GDM1 (cell line): ENCODE measurements around the gene SLCO4A1.
"Not testable (repeated sequence)": the region's sequence is repeated elsewhere in the genome, so short reads cannot be mapped to it uniquely, and the experiment has no call there.

Experiments
- DNase-seq: peaks from one replicate; lab custom pipeline; 2025; lab: John Stamatoyannopoulos, UW

The SLCO4A1 gene

GRCh38 chr20:62665153-62665754 is 23.0 kb downstream of the SLCO4A1 start:
- no peak for DNase-seq

- no peak for DNase-seq
Observed at GRCh38 chr20:62665826-62666735, 23.8 kb downstream of the SLCO4A1 start.

GRCh38 chr20:62666736-62667529 is 24.6 kb downstream of the SLCO4A1 start:
- no peak for DNase-seq

DNA sequence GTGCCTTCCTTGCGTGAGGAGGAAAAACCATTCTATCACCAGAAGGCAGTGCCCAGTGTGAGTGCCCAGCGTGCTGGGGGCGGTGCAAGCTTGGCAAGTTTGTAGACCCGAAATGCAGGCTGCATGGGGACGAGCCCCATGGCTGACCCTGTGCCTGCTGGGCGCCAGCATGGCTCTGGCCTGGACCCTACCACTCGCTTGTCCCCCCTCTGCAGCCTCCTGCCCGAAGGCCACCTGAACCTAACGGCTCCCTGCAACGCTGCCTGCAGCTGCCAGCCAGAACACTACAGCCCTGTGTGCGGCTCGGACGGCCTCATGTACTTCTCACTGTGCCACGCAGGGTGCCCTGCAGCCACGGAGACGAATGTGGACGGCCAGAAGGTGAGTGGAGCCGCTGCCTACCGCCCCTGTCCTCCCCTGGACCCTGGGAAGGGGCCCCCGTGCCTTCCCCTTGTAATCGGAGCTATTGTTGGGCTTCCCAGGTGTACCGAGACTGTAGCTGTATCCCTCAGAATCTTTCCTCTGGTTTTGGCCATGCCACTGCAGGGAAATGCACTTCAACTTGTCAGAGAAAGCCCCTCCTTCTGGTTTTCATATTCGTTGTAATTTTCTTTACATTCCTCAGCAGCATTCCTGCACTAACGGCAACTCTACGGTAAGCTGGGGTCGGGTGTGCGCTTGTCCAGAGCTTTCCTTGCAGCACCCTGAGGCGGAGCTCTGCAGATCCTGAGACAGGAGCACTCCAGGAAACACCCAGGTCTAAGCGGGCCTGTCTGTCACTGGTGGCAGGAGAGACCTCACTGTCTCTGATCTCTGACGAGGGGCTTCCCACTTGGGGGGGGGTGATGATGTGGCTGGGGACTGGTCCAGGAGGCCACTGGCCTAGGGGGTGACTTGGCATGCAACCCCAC is 25.5 kb downstream of the SLCO4A1 start:
- DNase-seq: no peak

DNA sequence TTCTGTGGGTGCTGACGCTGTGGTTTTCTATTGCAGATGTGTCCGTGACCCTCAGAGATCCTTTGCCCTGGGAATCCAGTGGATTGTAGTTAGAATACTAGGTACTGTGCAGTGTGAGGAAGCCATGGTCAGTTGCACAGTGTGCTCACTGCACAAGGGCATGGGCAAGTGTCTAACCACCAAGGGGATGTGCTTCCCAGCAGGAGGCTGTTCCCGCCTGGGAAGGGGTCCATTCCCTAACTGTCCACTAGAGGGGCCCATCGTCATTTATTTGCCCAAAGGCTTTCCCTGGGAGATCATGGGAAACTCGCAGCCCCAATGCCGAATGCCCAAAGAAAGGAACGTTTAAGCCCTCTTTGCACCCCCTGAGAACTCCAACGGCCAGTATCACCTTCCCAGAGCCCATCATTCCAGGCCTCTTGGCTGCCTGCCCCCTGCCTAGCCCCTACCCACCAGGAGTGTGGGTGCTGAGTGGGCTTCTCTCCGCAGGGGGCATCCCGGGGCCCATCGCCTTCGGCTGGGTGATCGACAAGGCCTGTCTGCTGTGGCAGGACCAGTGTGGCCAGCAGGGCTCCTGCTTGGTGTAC is 26.2 kb downstream of the SLCO4A1 start:
- no peak for DNase-seq

GRCh38 chr20:62669249-62669648 is 26.9 kb downstream of the SLCO4A1 start:
- DNase-seq: no peak

DNA sequence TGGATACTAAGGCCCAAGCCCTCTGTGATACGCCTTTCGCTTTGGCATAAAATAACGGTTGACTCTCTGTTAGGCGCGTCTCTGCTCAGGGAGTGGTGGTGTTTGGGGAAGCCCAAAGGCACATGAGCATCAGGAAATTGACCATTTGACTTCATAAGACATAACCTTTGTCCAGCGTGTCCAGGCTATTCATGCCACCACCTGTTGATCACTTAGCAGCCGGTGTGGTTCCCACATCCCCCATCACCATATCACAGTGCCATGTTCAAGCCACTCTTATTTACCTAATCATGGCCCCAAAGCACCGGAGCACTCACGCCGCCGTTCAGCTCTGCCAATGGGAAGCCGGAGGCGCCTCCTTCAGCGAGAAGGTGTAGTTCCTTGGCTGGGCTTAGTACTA is 27.9 kb downstream of the SLCO4A1 start:
- no peak for DNase-seq

- no peak for DNase-seq
Observed at GRCh38 chr20:62670998-62671397, 28.7 kb downstream of the SLCO4A1 start.

- DNase-seq: no peak
Observed at GRCh38 chr20:62671765-62672164, 29.5 kb downstream of the SLCO4A1 start.

DNA sequence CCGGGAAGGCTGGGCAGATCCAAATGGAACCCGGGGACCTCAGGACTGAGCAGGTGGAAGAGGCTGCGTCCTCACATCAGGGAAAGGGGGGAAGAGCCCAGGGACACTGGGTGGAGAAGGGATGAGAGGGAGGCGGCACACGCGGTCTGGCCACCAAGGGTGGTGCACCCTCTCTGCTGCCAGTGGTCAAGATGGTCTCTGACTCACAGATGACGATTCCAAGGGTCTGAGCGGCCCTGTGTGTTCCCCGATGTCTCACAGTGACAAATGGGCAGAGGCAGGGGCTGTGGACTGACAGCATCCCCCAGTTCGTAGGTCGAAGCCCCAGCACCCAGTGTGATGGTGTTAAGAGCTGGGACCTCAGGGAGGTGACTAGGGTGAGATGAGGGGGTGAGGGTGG is 32.1 kb downstream of the SLCO4A1 start:
- DNase-seq: no peak

- DNase-seq: no peak
Observed at GRCh38 chr20:62675156-62675876, 33.0 kb downstream of the SLCO4A1 start.

GRCh38 chr20:62675877-62676260 is 33.6 kb downstream of the SLCO4A1 start:
- DNase-seq: no peak

- DNase-seq: no peak
Observed at GRCh38 chr20:62676976-62677375, 34.7 kb downstream of the SLCO4A1 start.

DNA sequence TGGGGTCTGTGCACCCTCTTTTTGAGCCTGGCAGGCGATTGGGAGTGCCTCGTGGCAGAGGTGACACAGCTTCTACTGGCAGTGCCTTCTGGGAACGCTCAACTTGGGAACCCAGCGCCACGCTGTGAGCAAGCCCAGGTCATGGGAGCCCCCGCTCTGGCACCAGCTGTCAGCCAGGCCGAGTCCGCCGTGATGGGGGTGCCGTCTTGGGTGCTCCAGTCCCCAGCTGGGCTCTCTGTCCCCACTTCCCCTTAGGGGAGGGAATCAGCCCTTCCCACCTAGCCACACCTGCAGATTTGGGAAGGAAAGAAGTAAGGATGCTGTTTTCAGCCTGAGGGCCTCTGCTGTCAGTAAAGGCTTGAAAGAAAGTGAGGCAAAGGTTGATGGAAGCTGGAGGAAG is 35.4 kb downstream of the SLCO4A1 start:
- DNase-seq: no peak

GRCh38 chr20:62678553-62678952 is 36.2 kb downstream of the SLCO4A1 start:
- DNase-seq: peak; percentile 15

- DNase-seq: no peak
Observed at GRCh38 chr20:62679978-62680589, 37.8 kb downstream of the SLCO4A1 start.

- no peak for DNase-seq
Observed at GRCh38 chr20:62682912-62683517, 40.7 kb downstream of the SLCO4A1 start.

DNA sequence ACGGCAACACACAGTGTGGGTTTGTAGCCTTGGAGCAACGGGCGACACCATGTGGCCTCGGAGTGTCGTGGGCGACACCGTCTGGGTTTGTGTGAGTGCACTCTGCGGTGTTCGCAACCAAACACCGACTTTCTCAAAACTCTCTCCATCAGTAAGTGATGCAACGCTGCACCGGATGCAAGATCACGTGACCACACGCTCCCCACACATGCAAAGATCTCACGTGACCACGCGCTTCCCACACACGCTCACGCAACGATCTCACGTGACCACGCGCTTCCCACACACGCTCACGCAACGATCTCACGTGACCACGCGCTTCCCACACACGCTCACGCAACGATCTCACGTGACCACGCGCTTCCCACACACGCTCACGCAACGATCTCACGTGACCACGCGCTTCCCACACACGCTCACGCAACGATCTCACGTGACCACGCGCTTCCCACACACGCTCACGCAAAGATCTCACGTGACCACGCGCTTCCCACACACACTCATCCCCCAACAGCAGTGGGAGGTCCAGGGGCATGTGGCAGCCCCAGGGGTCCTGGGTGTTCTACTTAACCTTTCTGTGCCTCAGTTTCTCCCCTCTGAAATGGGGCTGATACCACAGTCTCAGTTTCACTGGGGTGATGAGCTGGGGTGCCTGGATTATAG is 41.5 kb downstream of the SLCO4A1 start:
- DNase-seq: not testable (repeated sequence)

DNA sequence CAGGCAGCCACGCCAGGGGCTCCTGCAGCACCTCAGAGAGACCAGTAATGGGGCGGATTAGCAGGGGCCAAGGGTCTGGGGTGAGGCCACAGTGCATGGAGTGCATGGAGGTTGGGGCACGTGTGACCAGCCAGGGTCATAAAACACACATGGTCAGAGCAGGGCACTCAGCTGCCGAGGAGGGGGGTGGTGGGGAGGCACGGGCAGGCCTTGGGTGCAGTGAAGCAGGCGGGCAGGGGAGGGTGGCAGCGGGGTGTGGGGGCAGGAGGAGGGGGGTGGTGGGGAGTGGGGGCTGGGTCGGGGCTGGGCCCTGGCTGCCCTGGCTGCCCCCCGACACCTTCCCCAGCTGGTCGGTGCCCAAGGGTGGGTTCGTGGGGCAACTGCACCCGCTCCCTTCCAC is 42.7 kb downstream of the SLCO4A1 start:
- no peak for DNase-seq
